Thyroid gland (tissue), 4 donors: ENCODE results near the gene NUPR2.

Source experiments
- CTCF ChIP-seq, 6 experiments: fragments of 200-600 bp in 3 of 6; fragments of 450-650 bp in 3 of 6; sonication (generic) in 3 of 6; IDR thresholded peaks; one replicate each; pipeline ENCODE4 v1.5.1; 2016 to 2019; ENCODE audit warnings: antibody characterized with exemption in 6 of 6, mild to moderate bottlenecking in 2 of 6, inconsistent platforms in 1 of 6, moderate library complexity in 1 of 6
- POLR2A ChIP-seq, 2 donors: fragments of 450-650 bp; IDR thresholded peaks; one replicate each; pipeline ENCODE4 v1.6.1; 2017; ENCODE audit warnings: antibody characterized with exemption in 2 of 2, mild to moderate bottlenecking in 2 of 2, moderate library complexity in 1 of 2

DNA sequence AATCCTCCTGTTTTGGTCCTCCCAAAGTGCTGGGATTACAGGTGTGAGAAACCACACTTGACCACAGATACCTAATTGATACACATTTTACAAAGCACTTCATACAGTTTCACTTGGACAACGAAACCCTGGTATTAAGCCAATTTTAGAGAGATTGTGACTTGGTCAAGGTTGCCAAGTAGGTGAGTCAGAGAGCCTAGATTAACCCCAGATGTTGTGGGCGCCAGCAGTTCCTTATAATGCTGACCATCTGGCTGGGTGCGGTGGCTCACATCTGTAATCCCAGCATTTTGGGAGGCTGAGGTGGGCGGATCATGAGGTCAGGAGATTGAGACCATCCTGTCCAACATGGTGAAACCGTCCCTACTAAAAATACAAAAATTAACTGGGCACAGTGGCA, 18.5 kb downstream of the NUPR2 start:
- TF ChIP-seq CTCF (IDR thresholded peaks at IDR 0.05) (no peak), POLR2A (IDR thresholded peaks at IDR 0.05) (no peak)
